ENCODE results near the gene ARHGEF6. TPM values are rescaled to one million over a fixed set of nuclear protein-coding genes. Genes with fewer than 3 reads are reported as not detected.
"Not testable (repeated sequence)": the region's sequence is repeated elsewhere in the genome, so short reads cannot be mapped to it uniquely, and the experiment has no call there.

The ARHGEF6 gene, protein sequence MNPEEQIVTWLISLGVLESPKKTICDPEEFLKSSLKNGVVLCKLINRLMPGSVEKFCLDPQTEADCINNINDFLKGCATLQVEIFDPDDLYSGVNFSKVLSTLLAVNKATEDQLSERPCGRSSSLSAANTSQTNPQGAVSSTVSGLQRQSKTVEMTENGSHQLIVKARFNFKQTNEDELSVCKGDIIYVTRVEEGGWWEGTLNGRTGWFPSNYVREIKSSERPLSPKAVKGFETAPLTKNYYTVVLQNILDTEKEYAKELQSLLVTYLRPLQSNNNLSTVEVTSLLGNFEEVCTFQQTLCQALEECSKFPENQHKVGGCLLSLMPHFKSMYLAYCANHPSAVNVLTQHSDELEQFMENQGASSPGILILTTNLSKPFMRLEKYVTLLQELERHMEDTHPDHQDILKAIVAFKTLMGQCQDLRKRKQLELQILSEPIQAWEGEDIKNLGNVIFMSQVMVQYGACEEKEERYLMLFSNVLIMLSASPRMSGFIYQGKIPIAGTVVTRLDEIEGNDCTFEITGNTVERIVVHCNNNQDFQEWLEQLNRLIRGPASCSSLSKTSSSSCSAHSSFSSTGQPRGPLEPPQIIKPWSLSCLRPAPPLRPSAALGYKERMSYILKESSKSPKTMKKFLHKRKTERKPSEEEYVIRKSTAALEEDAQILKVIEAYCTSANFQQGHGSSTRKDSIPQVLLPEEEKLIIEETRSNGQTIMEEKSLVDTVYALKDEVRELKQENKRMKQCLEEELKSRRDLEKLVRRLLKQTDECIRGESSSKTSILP
- 100 to 1,000 TPM in 1 of 2 experiments, 10 to 100 TPM in 1; 97.2 to 122 TPM for total RNA-seq

DNA sequence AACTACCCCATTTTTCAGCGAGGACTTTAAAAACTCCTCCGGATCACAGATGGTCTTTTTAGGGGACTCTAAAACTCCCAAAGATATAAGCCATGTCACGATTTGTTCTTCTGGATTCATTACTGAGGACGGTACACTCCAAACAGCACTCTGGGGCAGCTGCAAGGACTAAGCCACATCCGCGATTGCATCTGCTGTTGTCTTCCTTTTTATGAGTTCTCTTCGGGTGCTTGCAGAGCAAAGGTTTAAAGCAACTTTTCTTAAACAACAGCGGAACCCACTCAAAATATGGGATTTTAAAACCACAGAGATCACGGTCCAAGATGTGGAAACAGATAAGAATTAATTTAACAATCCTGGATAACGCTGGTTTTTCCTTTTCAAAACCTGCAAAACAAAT, at the start of gene ARHGEF6:
Gene ARHGEF6 (minus strand): TSS at position 170 of the 400 bp plus-strand sequence. CDS start 50 bp downstream, at position 120.
- peaks cover 63% of the 10 kb centered on the region for H3K4me1 Mint-ChIP-seq

DNA sequence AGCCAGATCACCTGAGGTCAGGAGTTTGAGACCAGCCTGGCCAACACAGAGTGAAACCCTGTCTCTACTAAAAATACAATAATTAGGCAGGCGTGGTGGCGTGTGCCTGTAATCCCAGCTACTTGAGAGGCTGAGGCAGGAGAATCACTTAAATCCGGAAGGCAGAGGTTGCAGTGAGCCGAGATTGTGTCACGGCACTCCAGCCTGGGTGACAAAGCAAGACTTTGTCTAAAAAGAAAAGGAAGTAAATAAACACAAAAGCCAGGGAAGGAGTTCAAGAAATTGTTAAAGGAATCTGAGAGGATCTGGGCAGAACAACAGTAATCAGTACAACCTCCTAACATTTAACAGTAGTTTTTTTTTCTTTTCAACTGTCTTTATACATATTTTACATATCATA, 48.7 kb upstream of the ARHGEF6 start:
- Mint-ChIP-seq H3K36me3 (ENCODE audit: low read depth) (peaks cover 4% of the 10 kb centered on the region), H3K9me3 (no peaks in the 10 kb centered on the region), H3K4me1 (no peaks in the 10 kb centered on the region), H3K27ac (no peak overlapping the region), H3K4me3 (no peak overlapping the region), H3K27me3 (no peaks in the 10 kb centered on the region)
- DNase-seq: no peak
- ChIA-PET CTCF (interaction anchor here (0.6 kb wide), 1 partner anchor 35 kb away, joined by 3 read pairs; no protein-coding TSS in a partner anchor), POLR2A (no interaction called here)

More for the DNA sequence above, at the start of gene ARHGEF6:
- CTCF ChIA-PET: interaction anchor here (1.5 kb wide), 1 partner anchor 11 kb away, joined by 4 read pairs; no protein-coding TSS in a partner anchor
- Mint-ChIP-seq H3K4me3 (peak within 1 kb of the TSS; percentile 83), H3K27ac (peak within 1 kb of the TSS; percentile 95), H3K36me3 (ENCODE audit: low read depth) (peaks cover 42% of the 10 kb centered on the region), H3K27me3 (no peaks in the 10 kb centered on the region), H3K9me3 (no peaks in the 10 kb centered on the region)
- POLR2A ChIA-PET: interaction anchor here (1.0 to 2.2 kb wide), 3 partner anchors 30 to 100 kb away, joined by 3 to 11 read pairs (median 3); partner anchors contain the start of gene RBMX
- peak; percentile 52 for DNase-seq

DNA sequence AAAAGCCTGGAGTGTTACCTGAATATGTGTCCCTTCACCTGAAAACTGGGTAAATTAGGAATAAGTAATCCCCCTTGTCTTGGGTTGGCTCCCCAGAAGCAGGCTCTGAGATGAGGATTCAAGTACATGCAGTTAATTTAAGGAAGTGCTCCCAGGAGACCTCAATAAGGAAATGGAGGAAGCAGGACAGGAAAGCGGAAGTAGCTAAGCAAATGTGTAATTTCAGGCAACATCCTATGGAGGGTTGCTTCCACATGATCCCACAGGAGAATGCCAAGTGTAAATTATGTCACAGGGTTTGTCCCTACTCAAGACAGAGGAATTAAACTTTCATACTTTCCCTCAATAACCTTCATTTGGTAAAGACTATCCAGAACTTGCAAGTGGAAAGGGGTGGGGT, 48.1 kb upstream of the ARHGEF6 start:
- DNase-seq: no peak
- peaks cover 4% of the 10 kb centered on the region for H3K36me3 Mint-ChIP-seq (ENCODE audit: low read depth)

DNA sequence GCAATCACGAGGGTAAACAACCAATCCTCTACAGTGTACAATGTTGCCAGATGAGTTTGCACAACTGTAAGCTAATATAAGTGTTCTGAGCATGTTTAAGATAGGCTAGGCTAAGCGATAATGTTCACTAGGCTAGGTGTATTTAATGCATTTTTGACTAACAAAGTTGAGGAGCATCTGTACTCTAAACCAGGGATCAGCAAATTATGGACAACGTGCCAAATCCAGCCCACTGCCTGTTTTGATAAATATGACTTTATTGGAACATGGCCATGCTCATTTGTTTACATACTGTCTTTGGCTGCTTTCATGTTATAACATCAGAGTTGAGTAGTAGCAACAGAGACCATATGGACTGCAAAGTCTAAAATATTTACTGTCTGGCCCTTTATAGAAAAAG, 46.3 kb upstream of the ARHGEF6 start:
- Mint-ChIP-seq H3K9me3 (no peaks in the 10 kb centered on the region), H3K36me3 (ENCODE audit: low read depth) (peaks cover 4% of the 10 kb centered on the region), H3K27ac (no peak overlapping the region), H3K27me3 (no peaks in the 10 kb centered on the region), H3K4me3 (no peak overlapping the region), H3K4me1 (no peaks in the 10 kb centered on the region)
- no peak for DNase-seq
- ChIA-PET CTCF (interaction anchor here (0.7 to 1.3 kb wide), 2 partner anchors 9 to 12 kb away, joined by 3 read pairs; no protein-coding TSS in a partner anchor), POLR2A (no interaction called here)

More for the DNA sequence above, 48.1 kb upstream of the ARHGEF6 start:
- Mint-ChIP-seq H3K27ac (no peak overlapping the region), H3K4me1 (no peaks in the 10 kb centered on the region), H3K27me3 (no peaks in the 10 kb centered on the region), H3K9me3 (no peaks in the 10 kb centered on the region), H3K4me3 (no peak overlapping the region)
- CTCF ChIA-PET: interaction anchor here (0.6 kb wide), 1 partner anchor 36 kb away, joined by 3 read pairs; no protein-coding TSS in a partner anchor
- POLR2A ChIA-PET: no interaction called here

DNA sequence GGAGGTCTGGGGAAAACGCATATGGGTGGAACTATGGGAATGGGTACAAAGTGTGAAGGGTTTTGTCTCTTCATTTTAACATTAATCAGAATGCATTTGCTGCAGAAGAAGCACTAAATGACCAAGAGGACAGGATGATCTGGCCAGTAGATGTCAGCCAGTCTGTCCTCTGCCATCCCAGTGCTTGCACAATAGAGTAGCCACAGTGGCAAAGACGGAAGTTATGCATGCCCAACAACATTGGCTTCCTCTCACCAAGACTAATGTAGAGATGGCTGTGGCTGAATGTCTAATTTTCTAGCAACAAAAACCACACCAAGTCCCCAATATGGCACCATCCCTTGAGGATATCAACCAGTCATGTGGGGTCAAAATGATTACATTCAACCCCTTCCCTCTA, 45.0 kb upstream of the ARHGEF6 start:
- H3K4me1 Mint-ChIP-seq: no peaks in the 10 kb centered on the region
- H3K27ac Mint-ChIP-seq: no peak overlapping the region
- H3K36me3 Mint-ChIP-seq (ENCODE audit: low read depth): peaks cover 6% of the 10 kb centered on the region
- H3K9me3 Mint-ChIP-seq: no peaks in the 10 kb centered on the region
- no peak for DNase-seq
- H3K4me3 Mint-ChIP-seq: no peak overlapping the region
- no peaks in the 10 kb centered on the region for H3K27me3 Mint-ChIP-seq
- ChIA-PET CTCF (interaction anchor here (1.3 kb wide), 1 partner anchor 10 kb away, joined by 5 read pairs; no protein-coding TSS in a partner anchor), POLR2A (no interaction called here)

DNA sequence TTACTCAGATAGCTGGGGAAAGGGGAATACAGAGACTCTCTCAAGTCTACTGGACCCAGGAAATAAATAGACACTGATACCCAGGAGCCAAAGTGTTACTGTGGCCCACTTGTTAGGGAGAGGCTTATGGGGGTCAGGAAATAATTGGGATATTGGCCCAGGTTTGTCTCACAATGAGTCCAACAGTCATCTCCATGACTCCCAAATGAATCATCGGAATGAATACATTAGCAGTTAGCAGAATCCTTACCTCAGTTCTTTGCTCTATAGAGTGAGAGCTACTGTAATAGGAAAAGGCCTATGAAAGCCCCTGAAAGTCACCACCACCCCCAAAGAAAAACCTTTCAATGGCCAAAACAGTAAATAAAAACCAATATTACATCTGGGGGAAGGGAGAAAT, 42.4 kb upstream of the ARHGEF6 start:
- Mint-ChIP-seq H3K27me3 (no peaks in the 10 kb centered on the region), H3K36me3 (ENCODE audit: low read depth) (peaks cover 6% of the 10 kb centered on the region), H3K27ac (no peak overlapping the region), H3K9me3 (no peaks in the 10 kb centered on the region), H3K4me3 (no peak overlapping the region), H3K4me1 (no peaks in the 10 kb centered on the region)
- ChIA-PET CTCF (interaction anchor here (0.7 to 1.9 kb wide), 2 partner anchors 12 to 16 kb away, joined by 3 to 6 read pairs; no protein-coding TSS in a partner anchor), POLR2A (no interaction called here)
- DNase-seq: no peak

DNA sequence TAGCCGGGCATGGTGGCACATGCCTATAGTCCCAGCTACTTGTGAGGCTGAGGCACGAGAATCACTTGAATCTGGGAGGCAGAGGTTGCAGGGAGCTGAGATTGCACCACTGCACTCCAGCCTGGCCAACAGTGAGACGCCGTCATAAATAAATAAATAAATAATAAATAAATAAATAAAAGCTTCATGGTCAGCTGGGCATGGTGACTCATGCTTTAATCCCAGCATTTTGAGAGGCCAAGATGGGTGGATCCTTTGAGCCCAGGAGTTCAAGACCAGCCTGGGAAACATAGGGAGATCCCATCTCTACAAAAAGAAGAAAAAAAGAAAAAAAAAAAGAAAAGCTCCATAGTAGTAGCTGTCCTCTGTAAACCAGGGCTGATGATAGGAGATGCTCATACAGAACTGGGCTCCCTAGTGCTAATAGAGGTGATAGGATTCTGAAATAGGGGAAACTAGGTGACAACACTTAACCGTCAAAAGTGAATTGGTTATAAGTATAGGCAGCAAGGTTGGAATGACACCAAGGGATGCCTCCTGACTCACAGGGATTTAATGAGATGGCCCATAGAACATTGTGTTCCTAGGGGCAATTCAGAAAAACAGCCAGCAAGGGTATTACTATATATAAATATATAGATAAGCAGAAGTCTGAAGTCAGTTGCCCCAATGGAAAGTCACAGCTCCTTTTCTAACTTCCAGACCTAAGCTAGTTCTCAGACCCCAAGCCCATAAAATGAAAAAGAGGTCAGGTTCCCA, 41.8 kb upstream of the ARHGEF6 start:
- H3K27ac Mint-ChIP-seq: no peak overlapping the region
- H3K4me1 Mint-ChIP-seq: no peaks in the 10 kb centered on the region
- no peaks in the 10 kb centered on the region for H3K9me3 Mint-ChIP-seq
- no peak for DNase-seq
- no peaks in the 10 kb centered on the region for H3K27me3 Mint-ChIP-seq
- ChIA-PET CTCF (interaction anchor here (0.6 to 1.9 kb wide), 4 partner anchors 11 to 15 kb away, joined by 3 to 6 read pairs (median 4); no protein-coding TSS in a partner anchor), POLR2A (no interaction called here)
- H3K36me3 Mint-ChIP-seq (ENCODE audit: low read depth): peaks cover 6% of the 10 kb centered on the region
- H3K4me3 Mint-ChIP-seq: no peak overlapping the region

DNA sequence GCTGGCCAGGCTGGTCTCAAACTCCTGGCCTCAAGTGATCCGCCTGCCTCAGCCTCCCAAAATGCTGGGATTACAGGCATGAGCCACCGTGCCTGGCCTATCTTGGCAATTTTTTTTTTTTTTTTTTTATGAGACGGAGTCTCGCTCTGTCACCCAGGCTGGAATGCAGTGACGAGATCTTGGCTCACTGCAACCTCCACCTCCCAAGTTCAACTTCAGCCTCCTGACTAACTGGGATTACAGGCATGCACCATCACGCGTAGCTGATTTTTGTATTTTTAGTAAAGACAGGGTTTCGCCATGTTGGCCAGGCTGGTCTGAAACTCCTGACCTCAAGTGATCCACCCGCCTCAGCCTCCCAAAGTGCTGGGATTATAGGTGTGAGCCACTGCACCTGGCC, 39.0 kb upstream of the ARHGEF6 start:
- DNase-seq; H3K4me3 Mint-ChIP-seq; POLR2A ChIA-PET; H3K27ac Mint-ChIP-seq; H3K27me3 Mint-ChIP-seq; H3K4me1 Mint-ChIP-seq; H3K36me3 Mint-ChIP-seq (ENCODE audit: low read depth); H3K9me3 Mint-ChIP-seq: not testable (repeated sequence)
- CTCF ChIA-PET: interaction anchor here (0.6 to 1.0 kb wide), 2 partner anchors 13 to 97 kb away, joined by 3 read pairs; no protein-coding TSS in a partner anchor

DNA sequence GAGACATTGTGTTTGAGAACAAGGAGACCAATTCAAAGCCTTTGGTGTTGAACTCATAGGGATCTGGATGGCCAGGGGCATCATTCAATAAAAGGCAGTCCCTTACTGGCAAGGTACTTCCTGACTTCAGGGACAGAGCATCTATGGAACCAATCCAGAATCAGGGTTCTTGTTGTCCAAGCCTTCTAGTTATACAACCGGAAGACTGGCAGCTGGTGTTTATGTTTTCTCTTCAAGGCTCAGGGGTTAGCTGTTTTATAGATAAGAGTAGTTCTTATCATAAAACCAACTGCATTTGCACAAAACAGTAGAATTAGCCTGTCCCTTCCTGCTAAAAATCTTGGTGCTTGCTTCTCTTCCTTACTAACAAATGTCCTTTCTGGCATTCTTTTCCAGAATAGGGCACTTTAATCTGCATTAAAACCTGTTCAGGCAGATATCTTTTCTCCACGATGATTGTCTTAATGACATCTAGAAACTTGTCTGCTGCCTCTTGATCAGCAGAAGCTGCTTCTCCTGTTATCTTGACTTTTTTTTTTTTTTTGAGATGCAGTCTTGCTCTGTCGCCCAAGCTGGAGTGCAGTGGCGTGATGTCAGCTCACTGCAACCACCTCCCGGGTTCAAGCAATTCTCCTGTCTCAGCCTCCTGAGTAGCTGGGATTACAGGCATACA, 38.4 kb upstream of the ARHGEF6 start:
- H3K4me3 Mint-ChIP-seq: no peak overlapping the region
- no peak for DNase-seq
- H3K9me3 Mint-ChIP-seq: no peaks in the 10 kb centered on the region
- POLR2A ChIA-PET: interaction anchor here (0.5 kb wide), 1 partner anchor 60 kb away, joined by 3 read pairs; no protein-coding TSS in a partner anchor
- CTCF ChIA-PET: interaction anchor here (0.6 kb wide), 1 partner anchor 97 kb away, joined by 3 read pairs; no protein-coding TSS in a partner anchor
- H3K27ac Mint-ChIP-seq: no peak overlapping the region
- H3K4me1 Mint-ChIP-seq: no peaks in the 10 kb centered on the region
- H3K27me3 Mint-ChIP-seq: no peaks in the 10 kb centered on the region
- peaks cover 6% of the 10 kb centered on the region for H3K36me3 Mint-ChIP-seq (ENCODE audit: low read depth)

DNA sequence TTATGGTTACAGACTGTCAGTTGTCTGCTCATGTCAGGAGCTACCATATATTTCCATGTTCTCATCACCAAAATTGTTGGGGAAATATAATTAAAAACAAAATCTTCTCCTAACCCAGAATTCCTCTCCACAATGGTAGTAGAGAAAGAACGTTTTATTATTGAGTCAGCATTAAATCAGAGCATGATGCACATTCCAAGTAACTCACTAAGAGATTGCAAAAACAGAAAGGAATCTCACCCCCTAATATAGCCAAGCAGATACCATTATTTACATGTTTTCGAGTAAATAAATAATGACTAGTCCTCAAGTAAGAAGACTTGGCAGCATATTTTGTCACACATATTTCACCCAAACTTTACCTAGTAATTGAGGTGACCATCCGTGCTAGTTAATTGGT, 36.2 kb upstream of the ARHGEF6 start:
- H3K27me3 Mint-ChIP-seq: no peaks in the 10 kb centered on the region
- no peak overlapping the region for H3K4me3 Mint-ChIP-seq
- ChIA-PET CTCF (interaction anchor here (1.2 to 2.1 kb wide), 2 partner anchors 8 to 10 kb away, joined by 3 to 5 read pairs; no protein-coding TSS in a partner anchor), POLR2A (no interaction called here)
- H3K4me1 Mint-ChIP-seq: peaks cover 4% of the 10 kb centered on the region
- DNase-seq: no peak
- H3K9me3 Mint-ChIP-seq: no peaks in the 10 kb centered on the region
- H3K36me3 Mint-ChIP-seq (ENCODE audit: low read depth): peaks cover 6% of the 10 kb centered on the region
- no peak overlapping the region for H3K27ac Mint-ChIP-seq

DNA sequence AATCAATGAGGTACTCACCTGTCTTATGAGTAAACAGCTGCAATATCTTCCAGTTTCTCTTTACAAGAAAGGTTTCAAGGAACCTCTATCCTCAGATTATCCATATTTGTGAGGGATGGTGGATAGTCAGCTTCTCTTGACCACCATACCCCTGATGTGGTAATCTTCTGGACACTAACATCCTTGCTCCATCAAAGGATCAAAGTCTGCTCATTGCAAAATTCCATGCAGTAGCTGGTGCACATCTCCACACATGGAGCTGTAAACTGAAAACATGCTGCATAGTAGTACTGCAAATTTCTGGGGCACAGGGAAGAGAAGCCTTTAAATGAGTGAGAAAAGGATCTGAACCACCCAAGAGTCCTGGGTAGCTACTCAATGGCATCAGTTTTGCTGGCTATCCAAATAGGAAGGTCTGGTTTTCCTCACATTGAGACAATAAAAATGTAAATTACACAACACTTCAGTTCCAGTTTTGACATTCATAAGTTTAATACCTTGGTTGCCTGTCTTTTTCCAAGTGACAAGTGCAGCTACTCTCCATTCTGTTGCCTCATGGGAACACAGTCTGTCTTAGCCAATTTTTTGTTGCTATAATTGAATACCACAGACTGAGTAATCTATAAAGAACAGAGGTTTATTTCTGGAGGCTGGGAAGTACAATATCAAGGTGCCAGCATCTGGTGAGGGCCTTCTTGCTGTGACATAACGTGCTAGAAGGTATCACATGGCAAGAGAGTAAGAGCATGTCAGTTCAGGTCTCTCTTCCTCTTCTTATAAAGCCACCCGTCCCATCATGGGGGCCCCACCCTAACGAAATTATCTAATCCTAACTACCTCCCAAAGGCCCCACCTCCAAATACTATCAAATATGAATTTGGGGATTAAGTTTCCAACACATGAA, 34.4 kb upstream of the ARHGEF6 start:
- H3K9me3 Mint-ChIP-seq: no peaks in the 10 kb centered on the region
- POLR2A ChIA-PET: no interaction called here

More for the DNA sequence above, 34.4 kb upstream of the ARHGEF6 start:
- Mint-ChIP-seq H3K27ac (no peak overlapping the region), H3K4me1 (peaks cover 18% of the 10 kb centered on the region), H3K4me3 (no peak overlapping the region), H3K36me3 (ENCODE audit: low read depth) (peaks cover 3% of the 10 kb centered on the region), H3K27me3 (no peaks in the 10 kb centered on the region)
- no peak for DNase-seq
- CTCF ChIA-PET: interaction anchor here (0.6 to 2.1 kb wide), 5 partner anchors 10 to 29 kb away, joined by 3 to 5 read pairs (median 3); no protein-coding TSS in a partner anchor
